ENCODE measurements around the gene NALCN.

NALCN gene

DNA sequence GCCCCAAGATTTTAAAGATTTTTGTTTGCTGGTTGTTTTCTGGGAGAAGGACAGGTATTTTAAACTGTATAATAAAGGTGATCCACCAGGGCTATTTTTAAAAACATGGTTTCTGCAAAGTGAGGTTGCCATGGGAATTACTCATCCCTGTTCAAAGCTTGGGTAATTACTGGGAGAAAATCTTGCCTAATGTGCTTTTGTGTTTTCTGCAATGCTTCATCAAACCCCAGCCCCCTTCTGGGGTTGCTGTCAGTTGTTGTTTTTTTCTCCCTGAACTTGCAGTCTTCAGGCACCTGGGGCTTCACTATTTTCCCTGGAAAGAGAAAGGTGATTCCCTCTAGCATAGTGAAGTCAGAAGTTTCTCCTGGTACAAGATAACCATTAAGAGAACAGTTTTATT is 277.2 kb downstream of the NALCN start:
- Histone ChIP-seq H3K4me2 (ENCODE audit: low read depth, low read length, poor library complexity, severe bottlenecking) (no peak overlapping the region), H2AFZ (ENCODE audit: low read depth, low read length, severe bottlenecking) (no peak overlapping the region)

GRCh38 chr13:101127741-101128353 is 288.5 kb downstream of the NALCN start:
- H3K9me3 ChIP-seq (ENCODE audit: insufficient read depth, low read length): no peaks in the 10 kb centered on the region
- no peaks in the 10 kb centered on the region; the same call in 1 of the 2 replicates for H3K27me3 ChIP-seq (ENCODE audit: low read length)
- no peak for TF ChIP-seq EZH2phosphoT487 (conservative IDR thresholded peaks at IDR 0.05; ENCODE audit: low read length)
- TF ChIP-seq, protein P1, sequence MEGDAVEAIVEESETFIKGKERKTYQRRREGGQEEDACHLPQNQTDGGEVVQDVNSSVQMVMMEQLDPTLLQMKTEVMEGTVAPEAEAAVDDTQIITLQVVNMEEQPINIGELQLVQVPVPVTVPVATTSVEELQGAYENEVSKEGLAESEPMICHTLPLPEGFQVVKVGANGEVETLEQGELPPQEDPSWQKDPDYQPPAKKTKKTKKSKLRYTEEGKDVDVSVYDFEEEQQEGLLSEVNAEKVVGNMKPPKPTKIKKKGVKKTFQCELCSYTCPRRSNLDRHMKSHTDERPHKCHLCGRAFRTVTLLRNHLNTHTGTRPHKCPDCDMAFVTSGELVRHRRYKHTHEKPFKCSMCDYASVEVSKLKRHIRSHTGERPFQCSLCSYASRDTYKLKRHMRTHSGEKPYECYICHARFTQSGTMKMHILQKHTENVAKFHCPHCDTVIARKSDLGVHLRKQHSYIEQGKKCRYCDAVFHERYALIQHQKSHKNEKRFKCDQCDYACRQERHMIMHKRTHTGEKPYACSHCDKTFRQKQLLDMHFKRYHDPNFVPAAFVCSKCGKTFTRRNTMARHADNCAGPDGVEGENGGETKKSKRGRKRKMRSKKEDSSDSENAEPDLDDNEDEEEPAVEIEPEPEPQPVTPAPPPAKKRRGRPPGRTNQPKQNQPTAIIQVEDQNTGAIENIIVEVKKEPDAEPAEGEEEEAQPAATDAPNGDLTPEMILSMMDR (IDR thresholded peaks at IDR 0.05; ENCODE audit: insufficient read depth, low read length, poor library complexity, severe bottlenecking): peak; percentile 78
- no peak overlapping the region for H3K4me3 ChIP-seq (ENCODE audit: insufficient read depth, low read length, poor library complexity, severe bottlenecking)
- no peaks in the 10 kb centered on the region for H4K20me1 ChIP-seq (ENCODE audit: low read depth, low read length)
- no peaks in the 10 kb centered on the region for H3K79me2 ChIP-seq (ENCODE audit: insufficient read depth, low read length)
- H3K27ac ChIP-seq (ENCODE audit: low read depth, low read length): no peak overlapping the region
- no peaks in the 10 kb centered on the region for H3K9me2 ChIP-seq (replicated peaks; ENCODE audit: insufficient read depth, low read length)
- H3F3A ChIP-seq (ENCODE audit: insufficient read depth): no peaks in the 10 kb centered on the region
- H3K36me3 ChIP-seq (ENCODE audit: low read length): no peaks in the 10 kb centered on the region
- H2AFZ ChIP-seq (ENCODE audit: low read depth, low read length, severe bottlenecking): no peak overlapping the region
- no peak overlapping the region for H3K4me2 ChIP-seq (ENCODE audit: low read depth, low read length, poor library complexity, severe bottlenecking)
- no peak overlapping the region for H3K9ac ChIP-seq (ENCODE audit: low read length)

More for the DNA sequence above, 277.2 kb downstream of the NALCN start:
- Histone ChIP-seq H3F3A (ENCODE audit: insufficient read depth) (no peaks in the 10 kb centered on the region), H3K4me3 (ENCODE audit: insufficient read depth, low read length, poor library complexity, severe bottlenecking) (no peak overlapping the region), H3K27ac (ENCODE audit: low read depth, low read length) (no peak overlapping the region), H3K9me2 (replicated peaks; ENCODE audit: insufficient read depth, low read length) (no peaks in the 10 kb centered on the region), H3K9ac (ENCODE audit: low read length) (no peak overlapping the region), H3K79me2 (ENCODE audit: insufficient read depth, low read length) (no peaks in the 10 kb centered on the region), H3K9me3 (ENCODE audit: insufficient read depth, low read length) (no peaks in the 10 kb centered on the region), H3K27me3 (ENCODE audit: low read length) (no peaks in the 10 kb centered on the region), H3K36me3 (ENCODE audit: low read length) (no peaks in the 10 kb centered on the region), H4K20me1 (ENCODE audit: low read depth, low read length) (no peaks in the 10 kb centered on the region)
- TF ChIP-seq, protein P1 (IDR thresholded peaks at IDR 0.05; ENCODE audit: insufficient read depth, low read length, poor library complexity, severe bottlenecking): no peak
- TF ChIP-seq EZH2phosphoT487 (conservative IDR thresholded peaks at IDR 0.05; ENCODE audit: low read length): no peak

GRCh38 chr13:101123028-101123427 is 293.3 kb downstream of the NALCN start:
- H3K4me2 ChIP-seq (ENCODE audit: low read depth, low read length, poor library complexity, severe bottlenecking): no peak overlapping the region
- no peak overlapping the region for H2AFZ ChIP-seq (ENCODE audit: low read depth, low read length, severe bottlenecking)
- H3K27ac ChIP-seq (ENCODE audit: low read depth, low read length): no peak overlapping the region
- TF ChIP-seq, protein P1 (IDR thresholded peaks at IDR 0.05; ENCODE audit: insufficient read depth, low read length, poor library complexity, severe bottlenecking): no peak
- TF ChIP-seq EZH2phosphoT487 (conservative IDR thresholded peaks at IDR 0.05; ENCODE audit: low read length): no peak
- no peaks in the 10 kb centered on the region for H3K9me3 ChIP-seq (ENCODE audit: insufficient read depth, low read length)
- no peaks in the 10 kb centered on the region for H4K20me1 ChIP-seq (ENCODE audit: low read depth, low read length)
- no peaks in the 10 kb centered on the region for H3K36me3 ChIP-seq (ENCODE audit: low read length)
- H3K9ac ChIP-seq (ENCODE audit: low read length): no peak overlapping the region
- H3K9me2 ChIP-seq (replicated peaks; ENCODE audit: insufficient read depth, low read length): no peaks in the 10 kb centered on the region
- H3K4me3 ChIP-seq (ENCODE audit: insufficient read depth, low read length, poor library complexity, severe bottlenecking): no peak overlapping the region
- H3K79me2 ChIP-seq (ENCODE audit: insufficient read depth, low read length): no peaks in the 10 kb centered on the region
- no peaks in the 10 kb centered on the region; the same call in 1 of the 2 replicates for H3K27me3 ChIP-seq (ENCODE audit: low read length)
- no peaks in the 10 kb centered on the region for H3F3A ChIP-seq (ENCODE audit: insufficient read depth)

Data from SU-DHL-6 (cell line).